Kidney (tissue), 14 donors: ENCODE data around the gene FAAH. TPM values are rescaled to one million over a fixed set of nuclear protein-coding genes. Genes with fewer than 3 reads are reported as not detected.

Experiments used
- DNase-seq, 5 donors: peaks; one replicate each; pipeline ENCODE4 v3.0.0-alpha.2; 2013 to 2020
- FAIRE-seq: peaks from 2 replicates; lab custom pipeline; 2012; peaks lifted over from hg19 to GRCh38; lab: Jason Lieb, UNC
- H3K27ac ChIP-seq, 2 donors: one replicate each; pipeline ENCODE4 v1.7.0; 2013; ENCODE audit warnings: low read depth in 2 of 2, low read length in 2 of 2, inconsistent platforms in 1 of 2
- H3K27me3 ChIP-seq: one replicate; pipeline ENCODE4 v1.7.1; 2013; ENCODE audit warnings: low read length, inconsistent platforms; ENCODE audit not compliant: control insufficient read depth, insufficient read depth
- H3K36me3 ChIP-seq, 3 donors: one replicate each; pipeline versions ENCODE4 v1.7.0 to v1.7.1; 2013; ENCODE audit warnings: low read length in 3 of 3, control low read depth in 1 of 3, inconsistent platforms in 1 of 3; ENCODE audit not compliant: insufficient read depth in 3 of 3, control insufficient read depth in 2 of 3
- H3K4me1 ChIP-seq, 3 donors: one replicate each; pipeline versions ENCODE4 v1.7.0 to v1.7.1; 2013; ENCODE audit warnings: low read length in 3 of 3, inconsistent platforms in 1 of 3, low read depth in 1 of 3; ENCODE audit not compliant: control insufficient read depth in 2 of 3, insufficient read depth in 2 of 3
- H3K4me3 ChIP-seq, 3 donors: one replicate each; pipeline versions ENCODE4 v1.7.0 to v1.8.1; 2013; ENCODE audit warnings: low read length in 3 of 3, control low read depth in 1 of 3, inconsistent platforms in 1 of 3
- H3K9ac ChIP-seq, 3 donors: one replicate each; pipeline versions ENCODE4 v1.7.0 to v1.7.1; 2013; ENCODE audit warnings: low read length in 3 of 3, control low read depth in 1 of 3, inconsistent platforms in 1 of 3
- H3K9me3 ChIP-seq, 3 donors: one replicate each; pipeline versions ENCODE4 v1.7.0 to v1.7.1; 2013; ENCODE audit warnings: low read length in 3 of 3, control low read depth in 1 of 3, inconsistent platforms in 1 of 3; ENCODE audit not compliant: control insufficient read depth in 2 of 3, insufficient read depth in 1 of 3
- CTCF ChIP-seq: IDR thresholded peaks from 3 replicates; pipeline ENCODE4 v1.5.1; 2012; ENCODE audit warnings: mild to moderate bottlenecking, moderate library complexity, borderline replicate concordance; ENCODE audit not compliant: insufficient read depth; ENCODE audit errors: extremely low read depth
- intact Hi-C: fragments of 100-400 bp; cut with DNase I; formaldehyde crosslinking; loops from one replicate; pipeline ENCODE4 v1.11.1; 2022
- polyA plus RNA-seq: library from polyadenylated mRNA; stranded (reverse); fragments of 350-450 nt; fragmentation: Illumina TruSeq; extraction: RNeasy Lipid Tissue Mini Kit (QIAGEN cat#74804); gene quantifications from one replicate; pipeline ENCODE4 v1.2.3, GENCODE V29; 2014; ENCODE audit warnings: low read depth, low replicate concordance; ENCODE audit not compliant: insufficient read depth
- total RNA-seq: library from RNA; stranded (reverse); fragmentation: NEBNext Ultra II Directional; extraction: Animal tissue kit (Norgen Biotek cat#: 25700); gene quantifications from one replicate; pipeline ENCODE4 v1.2.1, GENCODE V29; 2021
- donor health status: control.
- donor health status: control.
- donor health status: control.
- donor health status: control.
- donor health status: control.
- donor health status: DM: yes; HTN: yes; CAD: no.
- donor health status: Normal renal cell carcinoma (clear cell type).

FAAH gene
- total and polyA plus RNA-seq, 2 donors from 2014 or later = 39.3 to 50.7 TPM

- no peak for TF ChIP-seq CTCF
- peaks cover 5% of the 10 kb centered on the region for H3K27me3 ChIP-seq
Measured at GRCh38 chr1:46461017-46461808, 67.1 kb downstream of the FAAH start.

GRCh38 chr1:46461809-46462448 lies 67.8 kb downstream of the FAAH start:
- Histone ChIP-seq H3K4me3 (no peak overlapping the region), H3K27me3 (peaks cover 5% of the 10 kb centered on the region), H3K4me1 (peaks cover 0 to 2% (median under 1%) of the 10 kb centered on the region in 3 donors), H3K36me3 (no peaks in the 10 kb centered on the region), H3K27ac (no peak overlapping the region), H3K9me3 (no peaks in the 10 kb centered on the region), H3K9ac (no peak overlapping the region)
- no peak for DNase-seq
- intact Hi-C loops = no loop called here
- no peak for TF ChIP-seq CTCF
- FAIRE-seq = no peak

More at GRCh38 chr1:46461017-46461808, 67.1 kb downstream of the FAAH start:
- H3K4me3 ChIP-seq = no peak overlapping the region
- H3K27ac ChIP-seq = no peak overlapping the region
- no peaks in the 10 kb centered on the region for H3K4me1 ChIP-seq
- H3K9me3 ChIP-seq = no peaks in the 10 kb centered on the region
- FAIRE-seq (no peak), DNase-seq (no peak)
- intact Hi-C loops = no loop called here
- no peak overlapping the region for H3K9ac ChIP-seq
- H3K36me3 ChIP-seq = no peaks in the 10 kb centered on the region

Other genes starting within 250 kb of the FAAH start
- 578 TPM for gene TSPAN1, start 219.2 kb upstream of the FAAH start, total RNA-seq
- gene TSPAN1, start 219.2 kb upstream of the FAAH start, polyA plus RNA-seq = 518 TPM
- gene P3R3URF, start 217.8 kb upstream of the FAAH start, total RNA-seq = not detected
- gene P3R3URF, start 217.8 kb upstream of the FAAH start, polyA plus RNA-seq = not detected
- 65.1 TPM for gene POMGNT1, start 195.9 kb upstream of the FAAH start, total RNA-seq
- 129 TPM for gene POMGNT1, start 195.9 kb upstream of the FAAH start, polyA plus RNA-seq
- gene LURAP1, start 191.0 kb upstream of the FAAH start, total RNA-seq = 11.2 TPM
- 8.4 TPM for gene LURAP1, start 191.0 kb upstream of the FAAH start, polyA plus RNA-seq
- 1.7 TPM for gene RAD54L, start 146.6 kb upstream of the FAAH start, total RNA-seq
- 1.2 TPM for gene RAD54L, start 146.6 kb upstream of the FAAH start, polyA plus RNA-seq
- 59.6 TPM for gene LRRC41, start 90.7 kb upstream of the FAAH start, total RNA-seq
- gene LRRC41, start 90.7 kb upstream of the FAAH start, polyA plus RNA-seq = 37.4 TPM
- 188 TPM for gene UQCRH, start 90.6 kb upstream of the FAAH start, total RNA-seq
- gene UQCRH, start 90.6 kb upstream of the FAAH start, polyA plus RNA-seq = 850 TPM
- gene NSUN4, start 53.5 kb upstream of the FAAH start, total RNA-seq = 32.2 TPM
- gene NSUN4, start 53.5 kb upstream of the FAAH start, polyA plus RNA-seq = 12.4 TPM
- gene DMBX1, start 95.5 kb downstream of the FAAH start, total RNA-seq = not detected
- not detected for gene DMBX1, start 95.5 kb downstream of the FAAH start, polyA plus RNA-seq
- not detected for gene KNCN, start 157.3 kb downstream of the FAAH start, total RNA-seq
- not detected for gene KNCN, start 157.3 kb downstream of the FAAH start, polyA plus RNA-seq
- gene MKNK1, start 210.0 kb downstream of the FAAH start, total RNA-seq = 49.7 TPM
- 17.5 TPM for gene MKNK1, start 210.0 kb downstream of the FAAH start, polyA plus RNA-seq
- 14.9 TPM for gene MOB3C, start 222.5 kb downstream of the FAAH start, total RNA-seq
- gene MOB3C, start 222.5 kb downstream of the FAAH start, polyA plus RNA-seq = 12.4 TPM